PC-3 (cell line): Measurements from ENCODE around the gene AFF1.

Experiments
- EZH2 ChIP-seq: fragments of 300-600 bp; sonication (generic); IDR thresholded peaks from one replicate; pipeline ENCODE4 v1.6.1; 2017; ENCODE audit warnings: antibody characterized with exemption, mild to moderate bottlenecking, low read length; ENCODE audit not compliant: unreplicated experiment
- TF ChIP-seq, protein P1 (sequence below): fragments of 300-600 bp; sonication (generic); conservative IDR thresholded peaks from 2 replicates; pipeline ENCODE4 v1.5.1; 2017; ENCODE audit warnings: antibody characterized with exemption, low read depth, mild to moderate bottlenecking, low read length

DNA sequence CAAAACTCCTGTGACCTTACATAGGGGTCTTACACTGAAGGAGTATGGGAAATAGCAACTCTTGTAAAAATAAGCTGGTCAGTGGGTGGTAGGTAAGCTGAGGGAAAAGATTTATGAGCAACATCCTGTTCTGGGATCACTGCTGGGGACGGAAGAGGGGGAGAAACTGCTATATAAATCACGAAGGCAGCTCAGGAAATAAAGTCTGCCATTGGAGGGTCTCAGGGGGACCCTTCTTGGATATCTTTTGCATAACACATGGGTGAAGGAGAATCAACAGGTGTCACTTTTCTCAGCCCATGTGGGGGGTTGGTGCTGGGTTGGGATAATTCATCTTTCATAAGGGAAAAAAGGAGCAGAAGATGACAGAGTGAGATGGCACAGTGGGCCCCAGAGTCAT, 33.7 kb downstream of the AFF1 start:
- TF ChIP-seq, protein P1, sequence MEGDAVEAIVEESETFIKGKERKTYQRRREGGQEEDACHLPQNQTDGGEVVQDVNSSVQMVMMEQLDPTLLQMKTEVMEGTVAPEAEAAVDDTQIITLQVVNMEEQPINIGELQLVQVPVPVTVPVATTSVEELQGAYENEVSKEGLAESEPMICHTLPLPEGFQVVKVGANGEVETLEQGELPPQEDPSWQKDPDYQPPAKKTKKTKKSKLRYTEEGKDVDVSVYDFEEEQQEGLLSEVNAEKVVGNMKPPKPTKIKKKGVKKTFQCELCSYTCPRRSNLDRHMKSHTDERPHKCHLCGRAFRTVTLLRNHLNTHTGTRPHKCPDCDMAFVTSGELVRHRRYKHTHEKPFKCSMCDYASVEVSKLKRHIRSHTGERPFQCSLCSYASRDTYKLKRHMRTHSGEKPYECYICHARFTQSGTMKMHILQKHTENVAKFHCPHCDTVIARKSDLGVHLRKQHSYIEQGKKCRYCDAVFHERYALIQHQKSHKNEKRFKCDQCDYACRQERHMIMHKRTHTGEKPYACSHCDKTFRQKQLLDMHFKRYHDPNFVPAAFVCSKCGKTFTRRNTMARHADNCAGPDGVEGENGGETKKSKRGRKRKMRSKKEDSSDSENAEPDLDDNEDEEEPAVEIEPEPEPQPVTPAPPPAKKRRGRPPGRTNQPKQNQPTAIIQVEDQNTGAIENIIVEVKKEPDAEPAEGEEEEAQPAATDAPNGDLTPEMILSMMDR: no peak
- no peak for TF ChIP-seq EZH2
